ENCODE results near the gene TMEM88.

GRCh38 chr17:7834957-7835813, 19.7 kb upstream of the TMEM88 start:
- TF ChIP-seq POLR2A (IDR thresholded peaks at IDR 0.05): peak in 1 of 2 donors; percentile 72
- TF ChIP-seq, protein P1, sequence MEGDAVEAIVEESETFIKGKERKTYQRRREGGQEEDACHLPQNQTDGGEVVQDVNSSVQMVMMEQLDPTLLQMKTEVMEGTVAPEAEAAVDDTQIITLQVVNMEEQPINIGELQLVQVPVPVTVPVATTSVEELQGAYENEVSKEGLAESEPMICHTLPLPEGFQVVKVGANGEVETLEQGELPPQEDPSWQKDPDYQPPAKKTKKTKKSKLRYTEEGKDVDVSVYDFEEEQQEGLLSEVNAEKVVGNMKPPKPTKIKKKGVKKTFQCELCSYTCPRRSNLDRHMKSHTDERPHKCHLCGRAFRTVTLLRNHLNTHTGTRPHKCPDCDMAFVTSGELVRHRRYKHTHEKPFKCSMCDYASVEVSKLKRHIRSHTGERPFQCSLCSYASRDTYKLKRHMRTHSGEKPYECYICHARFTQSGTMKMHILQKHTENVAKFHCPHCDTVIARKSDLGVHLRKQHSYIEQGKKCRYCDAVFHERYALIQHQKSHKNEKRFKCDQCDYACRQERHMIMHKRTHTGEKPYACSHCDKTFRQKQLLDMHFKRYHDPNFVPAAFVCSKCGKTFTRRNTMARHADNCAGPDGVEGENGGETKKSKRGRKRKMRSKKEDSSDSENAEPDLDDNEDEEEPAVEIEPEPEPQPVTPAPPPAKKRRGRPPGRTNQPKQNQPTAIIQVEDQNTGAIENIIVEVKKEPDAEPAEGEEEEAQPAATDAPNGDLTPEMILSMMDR (IDR thresholded peaks at IDR 0.05): peak; percentile 41 to 87 (median 72)
